ENCODE results near the gene FAM177B. TPM values are rescaled to one million over a fixed set of nuclear protein-coding genes. Genes with fewer than 3 reads are reported as not detected.

Gene FAM177B
- total and polyA plus RNA-seq, 4 donors, result 0.08 to 0.66 (median 0.40) TPM; not detected in 1

GRCh38 chr1:222781251-222781650, 44.2 kb downstream of the FAM177B start:
- Histone ChIP-seq H3K27ac (ENCODE audit: low read depth, low read length) (no peak overlapping the region), H3K4me1 (ENCODE audit: control insufficient read depth, insufficient read depth, low read length) (no peaks in the 10 kb centered on the region), H3K9me3 (ENCODE audit: control insufficient read depth, insufficient read depth, low read length) (peaks cover 2% of the 10 kb centered on the region), H3K27me3 (ENCODE audit: control insufficient read depth, insufficient read depth, low read length) (no peaks in the 10 kb centered on the region), H3K36me3 (ENCODE audit: control insufficient read depth, insufficient read depth, low read length) (no peaks in the 10 kb centered on the region), H3K4me3 (ENCODE audit: low read depth, low read length) (no peak overlapping the region)
- WGBS (ENCODE audit: insufficient coverage), result no CpG with 5 or more reads among the region's 4 CpGs
- DNase-seq (ENCODE audit: low read depth in 4 of 6, low spot score in 6 of 6), result no peak

DNA sequence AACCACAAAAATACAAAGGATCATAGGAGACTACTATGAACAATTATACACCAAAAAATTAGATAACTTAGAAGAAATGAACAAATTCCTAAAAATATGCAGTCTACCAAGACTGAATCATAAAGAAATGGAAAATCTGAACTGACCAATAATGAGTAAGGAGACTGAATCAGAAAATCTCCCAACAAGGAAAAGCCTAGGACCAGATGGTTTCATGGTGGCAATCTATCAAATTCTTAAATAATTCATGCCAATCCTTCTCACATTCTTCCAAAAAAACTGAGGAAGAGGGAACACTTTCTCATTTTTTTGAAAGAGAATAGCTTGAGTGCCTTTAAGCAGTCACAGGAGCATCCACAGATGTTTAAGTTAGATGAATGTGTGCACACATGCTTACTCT, 46.0 kb downstream of the FAM177B start:
- Histone ChIP-seq H3K36me3 (ENCODE audit: control insufficient read depth, insufficient read depth, low read length) (no peaks in the 10 kb centered on the region), H3K4me3 (ENCODE audit: low read depth, low read length) (no peak overlapping the region), H3K27ac (ENCODE audit: low read depth, low read length) (no peak overlapping the region), H3K4me1 (ENCODE audit: control insufficient read depth, insufficient read depth, low read length) (peaks cover 6% of the 10 kb centered on the region), H3K9me3 (ENCODE audit: control insufficient read depth, insufficient read depth, low read length) (peaks cover 2% of the 10 kb centered on the region), H3K27me3 (ENCODE audit: control insufficient read depth, insufficient read depth, low read length) (no peaks in the 10 kb centered on the region)
- DNase-seq (ENCODE audit: low read depth in 4 of 6, low spot score in 6 of 6), result no peak

DNA sequence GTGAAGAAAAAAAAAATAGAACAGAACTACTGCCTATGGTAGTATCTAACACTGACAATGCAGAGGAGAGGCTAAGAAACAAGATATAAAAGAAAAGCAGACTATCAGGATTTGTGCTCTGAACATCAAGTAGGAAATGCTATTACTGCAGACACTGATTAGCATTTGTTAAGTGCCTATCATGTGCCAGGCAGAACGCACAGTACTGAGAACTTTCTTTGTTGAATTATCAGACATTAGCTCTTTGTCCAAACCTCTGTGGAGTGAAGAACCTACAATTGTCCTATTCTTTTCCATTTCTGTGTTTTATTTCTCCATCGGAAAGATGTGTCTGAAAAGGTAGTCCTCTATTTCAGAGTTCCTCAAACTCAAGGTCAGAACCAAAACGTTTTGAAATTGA, 47.4 kb downstream of the FAM177B start:
- no peak overlapping the region for H3K27ac ChIP-seq (ENCODE audit: low read depth, low read length)

DNA sequence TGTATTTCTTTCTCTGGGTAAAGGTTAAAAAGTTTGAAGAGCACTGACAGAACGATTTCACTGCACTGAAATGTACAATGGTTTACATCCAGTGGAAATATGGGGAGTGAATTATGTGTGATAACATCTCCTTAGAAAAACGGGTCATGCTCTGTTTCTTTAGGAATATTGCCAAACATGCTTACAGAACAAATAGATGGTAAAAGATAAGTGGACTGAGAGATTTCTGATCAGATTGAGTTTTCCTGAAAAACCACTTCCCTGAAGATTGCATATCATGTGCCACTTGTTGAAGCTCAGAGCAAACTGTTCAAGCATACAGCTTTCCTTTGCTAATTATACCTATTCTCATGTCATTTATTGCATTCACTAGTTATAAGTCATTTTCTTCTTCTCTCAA, 47.9 kb downstream of the FAM177B start:
- WGBS (ENCODE audit: insufficient coverage), result no CpG with 5 or more reads among the region's 2 CpGs
- Histone ChIP-seq H3K9me3 (ENCODE audit: control insufficient read depth, insufficient read depth, low read length) (peaks cover 2% of the 10 kb centered on the region), H3K27me3 (ENCODE audit: control insufficient read depth, insufficient read depth, low read length) (no peaks in the 10 kb centered on the region), H3K4me3 (ENCODE audit: low read depth, low read length) (no peak overlapping the region), H3K27ac (ENCODE audit: low read depth, low read length) (no peak overlapping the region), H3K4me1 (ENCODE audit: control insufficient read depth, insufficient read depth, low read length) (peaks cover 6% of the 10 kb centered on the region), H3K36me3 (ENCODE audit: control insufficient read depth, insufficient read depth, low read length) (no peaks in the 10 kb centered on the region)
- no peak for DNase-seq (ENCODE audit: low read depth in 4 of 6, low spot score in 6 of 6)

More for the DNA sequence above, 47.4 kb downstream of the FAM177B start:
- Histone ChIP-seq H3K4me1 (ENCODE audit: control insufficient read depth, insufficient read depth, low read length) (peaks cover 6% of the 10 kb centered on the region), H3K4me3 (ENCODE audit: low read depth, low read length) (no peak overlapping the region), H3K27me3 (ENCODE audit: control insufficient read depth, insufficient read depth, low read length) (no peaks in the 10 kb centered on the region), H3K9me3 (ENCODE audit: control insufficient read depth, insufficient read depth, low read length) (peaks cover 2% of the 10 kb centered on the region), H3K36me3 (ENCODE audit: control insufficient read depth, insufficient read depth, low read length) (no peaks in the 10 kb centered on the region)
- WGBS (ENCODE audit: insufficient coverage), result no CpG with 5 or more reads among the region's 3 CpGs
- peak in 1 of 6 donors; percentile 26 for DNase-seq (ENCODE audit: low read depth in 4 of 6, low spot score in 6 of 6)

GRCh38 chr1:222785529-222785928, 48.5 kb downstream of the FAM177B start:
- Histone ChIP-seq H3K27ac (ENCODE audit: low read depth, low read length) (no peak overlapping the region), H3K36me3 (ENCODE audit: control insufficient read depth, insufficient read depth, low read length) (no peaks in the 10 kb centered on the region), H3K27me3 (ENCODE audit: control insufficient read depth, insufficient read depth, low read length) (no peaks in the 10 kb centered on the region), H3K4me3 (ENCODE audit: low read depth, low read length) (no peak overlapping the region), H3K9me3 (ENCODE audit: control insufficient read depth, insufficient read depth, low read length) (peaks cover 2% of the 10 kb centered on the region), H3K4me1 (ENCODE audit: control insufficient read depth, insufficient read depth, low read length) (peaks cover 6% of the 10 kb centered on the region)
- no peak for DNase-seq (ENCODE audit: low read depth in 4 of 6, low spot score in 6 of 6)
- WGBS (ENCODE audit: insufficient coverage), result 20% methylated on average over 1 of the region's 2 CpGs

- Histone ChIP-seq H3K9me3 (ENCODE audit: control insufficient read depth, insufficient read depth, low read length) (no peaks in the 10 kb centered on the region), H3K27me3 (ENCODE audit: control insufficient read depth, insufficient read depth, low read length) (no peaks in the 10 kb centered on the region), H3K4me1 (ENCODE audit: control insufficient read depth, insufficient read depth, low read length) (peaks cover 6% of the 10 kb centered on the region), H3K27ac (ENCODE audit: low read depth, low read length) (no peak overlapping the region), H3K36me3 (ENCODE audit: control insufficient read depth, insufficient read depth, low read length) (no peaks in the 10 kb centered on the region), H3K4me3 (ENCODE audit: low read depth, low read length) (no peak overlapping the region)
- WGBS (ENCODE audit: insufficient coverage), result 43% methylated on average over 1 of the region's 1 CpG
- peak in 2 of 6 donors; percentile 49 to 72 for DNase-seq (ENCODE audit: low read depth in 4 of 6, low spot score in 6 of 6)
These were observed 49.1 kb downstream of the FAM177B start for GRCh38 chr1:222786121-222786520.

- WGBS (ENCODE audit: insufficient coverage), result 92% methylated on average over 2 of the region's 4 CpGs
- no peak overlapping the region for H3K27ac ChIP-seq (ENCODE audit: low read depth, low read length)
These were observed 50.7 kb downstream of the FAM177B start for GRCh38 chr1:222787729-222788128.

GRCh38 chr1:222788402-222789156, 51.6 kb downstream of the FAM177B start:
- DNase-seq (ENCODE audit: low read depth in 4 of 6, low spot score in 6 of 6), result no peak
- Histone ChIP-seq H3K9me3 (ENCODE audit: control insufficient read depth, insufficient read depth, low read length) (no peaks in the 10 kb centered on the region), H3K36me3 (ENCODE audit: control insufficient read depth, insufficient read depth, low read length) (no peaks in the 10 kb centered on the region), H3K27ac (ENCODE audit: low read depth, low read length) (no peak overlapping the region), H3K4me3 (ENCODE audit: low read depth, low read length) (no peak overlapping the region), H3K4me1 (ENCODE audit: control insufficient read depth, insufficient read depth, low read length) (peaks cover 6% of the 10 kb centered on the region), H3K27me3 (ENCODE audit: control insufficient read depth, insufficient read depth, low read length) (no peaks in the 10 kb centered on the region)
- whole genome bisulfite sequencing (ENCODE audit: insufficient coverage), result 92% methylated on average over 1 of the region's 3 CpGs

More at GRCh38 chr1:222787729-222788128, 50.7 kb downstream of the FAM177B start:
- H3K4me3 ChIP-seq (ENCODE audit: low read depth, low read length), result no peak overlapping the region
- peaks cover 6% of the 10 kb centered on the region for H3K4me1 ChIP-seq (ENCODE audit: control insufficient read depth, insufficient read depth, low read length)
- no peaks in the 10 kb centered on the region for H3K9me3 ChIP-seq (ENCODE audit: control insufficient read depth, insufficient read depth, low read length)
- no peaks in the 10 kb centered on the region for H3K36me3 ChIP-seq (ENCODE audit: control insufficient read depth, insufficient read depth, low read length)
- DNase-seq (ENCODE audit: low read depth in 4 of 6, low spot score in 6 of 6), result no peak
- no peaks in the 10 kb centered on the region for H3K27me3 ChIP-seq (ENCODE audit: control insufficient read depth, insufficient read depth, low read length)

DNA sequence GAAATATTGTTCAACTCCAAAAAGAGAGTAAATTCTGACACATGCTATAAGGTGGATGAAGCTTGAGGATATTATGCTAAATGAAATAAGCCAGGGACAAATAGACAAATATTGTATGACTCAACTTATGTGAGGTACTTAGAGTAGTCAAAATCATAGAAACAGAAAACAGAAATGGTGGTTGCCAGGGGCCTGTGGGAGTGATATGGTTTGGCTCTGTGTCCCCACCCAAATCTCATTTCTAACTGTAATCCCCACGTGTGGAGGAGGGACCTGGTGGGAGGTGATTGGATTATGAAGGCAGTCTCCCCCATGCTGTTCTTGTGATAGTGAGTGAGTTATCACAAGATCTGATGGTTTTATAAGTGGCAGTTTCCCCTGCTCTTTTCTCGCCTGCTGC, 53.1 kb downstream of the FAM177B start:
- Histone ChIP-seq H3K36me3 (ENCODE audit: control insufficient read depth, insufficient read depth, low read length) (no peaks in the 10 kb centered on the region), H3K27me3 (ENCODE audit: control insufficient read depth, insufficient read depth, low read length) (no peaks in the 10 kb centered on the region), H3K4me3 (ENCODE audit: low read depth, low read length) (no peak overlapping the region), H3K27ac (ENCODE audit: low read depth, low read length) (no peak overlapping the region), H3K4me1 (ENCODE audit: control insufficient read depth, insufficient read depth, low read length) (peaks cover 6% of the 10 kb centered on the region), H3K9me3 (ENCODE audit: control insufficient read depth, insufficient read depth, low read length) (no peaks in the 10 kb centered on the region)
- WGBS (ENCODE audit: insufficient coverage), result no CpG with 5 or more reads among the region's 2 CpGs
- DNase-seq (ENCODE audit: low read depth in 4 of 6, low spot score in 6 of 6), result no peak

DNA sequence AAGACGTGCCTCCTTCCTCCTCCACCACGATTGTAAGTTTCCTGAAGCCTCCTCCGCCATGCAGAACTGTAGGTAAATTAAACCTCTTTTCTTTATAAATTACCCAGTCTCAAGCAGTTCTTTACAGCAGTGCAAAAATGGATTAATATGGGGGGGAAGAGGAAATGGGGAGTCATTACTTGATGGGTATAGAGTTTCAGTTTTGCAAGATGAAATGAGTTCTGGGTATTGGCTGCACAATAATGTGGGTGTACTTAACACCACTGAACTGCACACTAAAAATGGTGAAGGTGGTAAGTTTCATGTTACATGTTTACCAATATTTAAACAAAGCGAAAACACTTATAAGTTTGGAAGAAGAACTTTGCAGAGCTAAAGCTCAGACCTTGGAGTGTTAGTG, 53.5 kb downstream of the FAM177B start:
- Histone ChIP-seq H3K27ac (ENCODE audit: low read depth, low read length) (no peak overlapping the region), H3K27me3 (ENCODE audit: control insufficient read depth, insufficient read depth, low read length) (no peaks in the 10 kb centered on the region), H3K36me3 (ENCODE audit: control insufficient read depth, insufficient read depth, low read length) (no peaks in the 10 kb centered on the region), H3K9me3 (ENCODE audit: control insufficient read depth, insufficient read depth, low read length) (no peaks in the 10 kb centered on the region), H3K4me1 (ENCODE audit: control insufficient read depth, insufficient read depth, low read length) (peaks cover 6% of the 10 kb centered on the region), H3K4me3 (ENCODE audit: low read depth, low read length) (no peak overlapping the region)
- DNase-seq (ENCODE audit: low read depth in 4 of 6, low spot score in 6 of 6), result no peak
- WGBS (ENCODE audit: insufficient coverage), result no CpG with 5 or more reads among the region's 4 CpGs
